SU-DHL-6 (cell line): ENCODE data around the gene RASA3.

Source experiments
- EZH2phosphoT487 ChIP-seq: fragments of 200-600 bp; sonication (generic), shearing (Covaris generic); conservative IDR thresholded peaks from 2 replicates; pipeline ENCODE4 v1.6.1; 2018; ENCODE audit warnings: mild to moderate bottlenecking, antibody characterized with exemption, low read length, moderate library complexity, mixed read lengths
- TF ChIP-seq, protein P1 (sequence below): fragments of 200-600 bp; sonication (generic); IDR thresholded peaks from one replicate; pipeline ENCODE4 v1.5.1; 2017; ENCODE audit warnings: antibody characterized with exemption, mild to moderate bottlenecking, low read length, moderate library complexity; ENCODE audit not compliant: insufficient read depth, poor library complexity, severe bottlenecking

DNA sequence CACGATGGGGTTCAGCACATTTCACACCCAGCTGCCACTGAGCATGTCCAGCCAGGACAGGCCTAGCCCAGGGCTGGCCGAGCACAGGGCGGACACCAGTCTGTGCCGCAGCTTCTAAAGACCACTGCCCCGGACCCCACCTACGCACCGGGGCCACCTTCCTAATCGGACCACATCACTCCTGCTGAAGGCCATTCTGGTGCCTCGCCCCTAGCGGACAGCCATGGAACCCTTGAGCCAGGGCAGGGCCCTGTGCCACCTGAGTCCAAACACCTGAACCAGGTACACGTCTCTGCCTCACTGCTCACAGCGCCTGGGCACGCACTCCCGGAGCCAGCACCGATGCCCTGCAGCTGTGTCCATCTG lies 150.1 kb downstream of the RASA3 start:
- TF ChIP-seq, protein P1, sequence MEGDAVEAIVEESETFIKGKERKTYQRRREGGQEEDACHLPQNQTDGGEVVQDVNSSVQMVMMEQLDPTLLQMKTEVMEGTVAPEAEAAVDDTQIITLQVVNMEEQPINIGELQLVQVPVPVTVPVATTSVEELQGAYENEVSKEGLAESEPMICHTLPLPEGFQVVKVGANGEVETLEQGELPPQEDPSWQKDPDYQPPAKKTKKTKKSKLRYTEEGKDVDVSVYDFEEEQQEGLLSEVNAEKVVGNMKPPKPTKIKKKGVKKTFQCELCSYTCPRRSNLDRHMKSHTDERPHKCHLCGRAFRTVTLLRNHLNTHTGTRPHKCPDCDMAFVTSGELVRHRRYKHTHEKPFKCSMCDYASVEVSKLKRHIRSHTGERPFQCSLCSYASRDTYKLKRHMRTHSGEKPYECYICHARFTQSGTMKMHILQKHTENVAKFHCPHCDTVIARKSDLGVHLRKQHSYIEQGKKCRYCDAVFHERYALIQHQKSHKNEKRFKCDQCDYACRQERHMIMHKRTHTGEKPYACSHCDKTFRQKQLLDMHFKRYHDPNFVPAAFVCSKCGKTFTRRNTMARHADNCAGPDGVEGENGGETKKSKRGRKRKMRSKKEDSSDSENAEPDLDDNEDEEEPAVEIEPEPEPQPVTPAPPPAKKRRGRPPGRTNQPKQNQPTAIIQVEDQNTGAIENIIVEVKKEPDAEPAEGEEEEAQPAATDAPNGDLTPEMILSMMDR: no peak
- TF ChIP-seq EZH2phosphoT487: no peak
